G401.6 (cell line): ENCODE results near the gene ABCD4.
"Not testable (repeated sequence)": the region's sequence is repeated elsewhere in the genome, so short reads cannot be mapped to it uniquely, and the experiment has no call there.

Experiments
- FAIRE-seq: peaks from 2 replicates; lab custom pipeline; 2012; peaks lifted over from hg19 to GRCh38; lab: Jason Lieb, UNC

The ABCD4 gene

DNA sequence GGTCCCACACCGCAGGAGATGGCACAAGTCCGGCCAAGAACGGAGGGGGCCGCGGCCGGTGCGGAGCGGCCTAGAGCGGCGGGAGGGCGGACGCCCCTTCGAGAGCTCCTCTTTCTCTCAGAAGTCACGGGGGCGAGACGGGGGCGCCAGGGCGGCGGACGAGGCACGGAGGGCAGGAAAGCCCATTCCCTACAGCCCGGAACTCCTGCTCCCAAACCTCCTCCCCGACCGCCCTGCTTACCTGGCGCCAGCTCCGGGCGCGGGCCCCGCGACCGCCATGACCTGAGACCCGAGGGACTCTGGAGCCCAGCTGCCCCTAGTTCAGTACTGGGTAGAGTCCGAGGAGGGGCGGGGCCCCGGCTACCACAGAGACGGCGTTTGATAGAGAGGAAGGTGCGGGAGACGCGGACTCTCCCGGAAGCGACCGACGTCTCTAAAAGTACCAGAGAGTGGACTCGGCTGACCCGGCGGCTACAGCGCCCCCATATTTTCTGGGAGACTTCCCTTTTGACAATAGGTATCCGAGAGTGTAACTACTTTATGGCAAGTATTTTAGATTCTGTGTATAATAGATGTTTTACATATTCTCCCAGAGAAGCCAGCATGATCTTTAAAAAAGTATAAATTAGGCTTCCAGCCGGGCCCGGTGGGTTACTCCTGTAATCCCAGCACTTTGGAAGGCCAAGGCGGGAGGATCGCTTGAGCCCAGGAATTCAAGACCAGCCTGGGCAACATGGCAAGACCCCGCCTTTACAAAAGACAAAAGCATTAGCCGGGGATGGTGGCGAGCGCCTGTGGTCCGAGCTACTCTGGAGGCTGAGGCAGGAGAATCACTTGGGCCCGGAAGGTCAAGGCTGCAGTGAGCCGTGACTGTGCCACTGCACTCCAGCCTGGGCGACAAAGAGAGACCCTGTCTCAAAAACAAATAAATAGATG, at the start of gene ABCD4:
Gene ABCD4, minus strand, starts transcription at position 301 of the 936 bp plus-strand sequence. Its CDS starts 22 bp downstream, at position 279.
- FAIRE-seq, result peak; percentile 95

DNA sequence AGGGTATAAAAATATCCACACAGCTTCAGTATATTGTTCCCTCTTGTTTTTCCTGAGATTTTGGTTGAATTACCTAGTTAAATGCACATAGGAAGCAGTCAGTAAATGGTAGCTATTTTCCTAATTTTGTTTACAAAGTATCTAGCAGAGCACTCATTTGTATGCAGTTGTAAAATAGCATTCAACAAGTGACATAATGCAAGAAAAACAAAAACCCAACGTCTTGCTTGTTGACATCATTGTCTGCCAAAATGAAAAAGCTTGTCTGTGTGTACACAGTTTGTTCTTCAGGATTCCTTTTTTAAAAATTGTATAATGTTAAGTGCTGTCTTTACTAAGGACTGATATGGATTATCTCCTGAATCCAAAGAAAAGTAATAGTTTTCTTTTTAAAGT, 48.2 kb upstream of the ABCD4 start:
- no peak for FAIRE-seq

DNA sequence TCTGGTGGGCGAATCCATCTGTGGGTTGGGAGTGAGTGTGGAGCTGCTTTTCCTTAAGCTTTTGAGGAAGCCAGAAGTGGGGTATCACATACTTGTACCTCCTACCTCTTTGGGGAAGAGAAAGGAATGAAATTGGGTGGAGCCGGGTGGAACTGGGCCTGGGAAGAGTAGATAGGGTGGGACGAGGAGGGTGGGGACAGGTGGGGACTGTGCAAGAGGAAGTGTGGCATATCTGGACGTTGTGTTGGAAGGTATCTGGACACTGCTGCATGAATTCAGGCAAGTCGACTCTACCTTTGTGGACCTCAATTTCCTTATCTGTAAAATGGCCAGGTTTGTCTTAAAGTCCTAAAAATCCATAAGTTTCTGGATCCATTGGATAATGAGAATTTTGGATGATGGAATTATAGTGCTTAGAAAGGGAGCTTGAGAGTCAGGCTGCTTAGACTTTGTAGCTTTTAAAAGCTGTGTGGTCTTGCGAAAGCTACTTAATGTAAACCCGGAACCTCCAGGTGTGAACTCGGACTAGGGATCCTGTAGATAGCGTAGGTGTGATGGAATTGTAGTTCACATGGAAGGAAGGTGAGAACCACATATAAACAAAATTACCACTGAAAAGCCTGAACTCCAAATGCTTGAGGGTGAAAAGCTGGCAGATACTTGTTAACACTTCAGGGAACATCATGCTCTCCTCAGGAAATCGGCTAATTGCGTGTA, 47.6 kb upstream of the ABCD4 start:
- FAIRE-seq, result no peak

DNA sequence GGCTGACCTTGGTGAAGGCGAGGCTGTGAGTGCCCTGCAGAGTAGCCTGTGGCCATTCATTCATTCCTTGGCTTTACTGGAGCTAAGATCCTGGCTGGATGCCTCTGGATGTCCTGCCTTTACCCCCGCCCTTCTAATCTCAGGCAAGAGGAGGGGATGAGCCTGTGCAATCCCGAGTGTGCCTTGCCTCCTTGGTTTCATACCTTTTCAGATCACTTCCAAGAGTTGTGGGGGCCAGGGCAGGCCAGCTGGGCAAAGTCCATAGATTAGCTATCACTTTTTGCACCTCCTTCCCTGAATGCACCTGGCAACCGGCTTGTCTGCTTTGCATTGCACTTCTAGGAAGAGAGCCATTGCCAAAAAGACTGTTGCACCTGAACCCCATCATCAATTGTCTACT, 47.0 kb upstream of the ABCD4 start:
- no peak for FAIRE-seq

DNA sequence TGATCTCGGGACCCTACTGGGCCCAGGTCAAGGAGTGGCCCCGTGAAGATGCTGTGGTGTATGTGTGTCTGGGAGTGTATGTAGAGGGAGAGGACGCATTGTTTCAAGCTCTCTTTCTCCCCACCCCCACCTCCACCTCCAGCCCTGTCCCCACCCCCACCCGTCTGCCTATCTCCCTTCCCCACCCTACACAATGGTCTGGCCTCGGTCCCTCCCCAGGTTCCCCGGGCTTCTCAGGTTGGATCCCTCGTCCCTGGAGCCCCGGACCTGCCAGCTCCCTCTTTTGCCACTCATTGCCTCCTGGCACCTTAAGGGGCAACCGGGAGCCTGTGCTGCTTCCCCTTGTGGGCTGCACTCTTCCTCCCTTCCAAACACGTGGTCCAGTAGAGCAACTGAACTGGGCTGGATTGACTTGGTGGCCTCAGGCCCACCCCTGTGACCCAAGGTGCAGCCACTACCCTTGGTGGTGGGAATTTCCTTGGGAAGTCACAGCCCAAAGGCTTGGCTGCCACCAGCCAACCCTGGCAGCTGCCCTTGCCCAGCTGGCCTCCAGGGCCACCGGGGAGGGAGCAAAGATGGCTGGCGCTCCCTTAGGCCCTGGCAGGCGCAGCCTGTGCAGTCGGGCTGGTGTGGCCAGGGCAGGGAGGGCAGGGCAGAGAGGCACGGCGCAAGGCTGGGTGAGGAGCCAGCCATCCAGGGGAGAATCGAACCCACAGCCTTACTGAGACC, 46.2 kb upstream of the ABCD4 start:
- no peak for FAIRE-seq

DNA sequence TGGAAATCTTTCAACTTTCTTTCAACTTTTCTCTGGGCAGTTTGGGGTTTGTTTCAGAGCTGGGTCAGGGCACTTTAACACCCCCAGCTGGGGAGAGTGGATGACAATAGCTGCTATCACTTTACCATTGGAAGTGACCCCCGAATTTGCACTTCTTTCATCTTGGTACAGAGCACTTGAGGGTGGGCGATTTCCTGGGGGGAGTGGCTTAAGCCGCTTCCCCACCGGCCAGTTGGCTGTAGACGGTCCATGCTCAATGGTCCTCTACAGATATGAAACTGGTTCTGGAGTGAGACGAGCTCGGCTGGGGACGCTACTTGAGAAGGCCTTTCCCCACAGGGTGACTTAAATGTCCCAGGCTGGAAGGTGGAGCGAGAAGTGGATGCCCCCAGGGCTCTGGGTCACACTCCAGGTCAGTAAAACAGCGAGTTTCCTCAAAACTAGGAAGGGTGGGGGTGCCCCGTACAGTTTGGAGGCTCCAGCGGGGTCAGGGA, 45.6 kb upstream of the ABCD4 start, which contains the start of gene VRTN:
Gene VRTN, plus strand, starts transcription at position 231 of the 494 bp plus-strand sequence. CDS start 8,313 bp downstream, outside the sequence.
- FAIRE-seq, result no peak

DNA sequence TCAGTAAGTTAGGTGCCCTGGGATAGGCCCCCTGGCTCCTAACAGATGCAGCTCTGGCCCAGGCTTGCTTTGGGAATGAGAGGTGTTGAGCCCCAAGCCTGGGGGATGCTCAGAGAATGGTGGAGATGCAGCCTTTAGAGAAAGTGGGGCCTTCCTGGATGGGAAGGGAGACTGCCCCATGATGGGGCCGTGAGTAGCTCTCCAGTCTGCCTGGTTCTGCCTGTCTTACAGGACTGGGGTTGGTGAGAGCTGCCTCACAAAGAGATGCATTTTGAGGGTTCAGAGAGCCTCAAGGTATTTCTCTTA, 45.0 kb upstream of the ABCD4 start:
- no peak for FAIRE-seq

DNA sequence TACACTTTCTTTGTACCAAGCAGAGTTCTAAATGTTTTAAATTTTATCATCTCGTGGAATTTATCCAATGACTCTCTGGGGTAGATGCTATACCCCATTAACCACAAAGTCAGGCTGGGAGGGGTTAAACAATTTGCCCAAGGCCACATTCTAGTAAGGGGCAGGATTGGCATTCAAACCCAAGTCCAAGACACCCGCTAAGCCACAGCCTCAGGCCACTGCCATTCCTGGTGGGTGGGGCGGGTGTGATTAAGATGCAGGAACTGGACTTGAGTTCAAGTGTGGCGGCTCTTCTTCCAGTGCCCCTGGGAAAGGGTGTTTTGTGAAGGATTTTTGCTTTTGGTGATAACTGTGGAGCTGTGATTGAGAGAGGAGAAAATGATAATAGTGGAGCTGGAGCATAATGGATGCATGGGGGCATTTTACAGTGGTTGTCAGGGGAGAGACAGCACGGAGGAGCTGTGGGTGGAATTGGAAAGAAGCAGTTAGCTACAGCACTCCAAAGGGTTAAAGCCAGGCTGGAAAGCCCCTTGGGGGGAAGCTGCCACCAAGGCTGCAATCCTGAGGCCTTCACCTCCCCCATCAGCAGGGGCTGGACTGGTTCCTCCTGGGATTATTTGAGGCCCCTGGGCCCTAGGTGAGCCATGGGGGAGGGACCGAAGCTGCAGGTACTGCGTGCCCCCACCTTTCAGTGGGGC, 44.5 kb upstream of the ABCD4 start:
- no peak for FAIRE-seq

DNA sequence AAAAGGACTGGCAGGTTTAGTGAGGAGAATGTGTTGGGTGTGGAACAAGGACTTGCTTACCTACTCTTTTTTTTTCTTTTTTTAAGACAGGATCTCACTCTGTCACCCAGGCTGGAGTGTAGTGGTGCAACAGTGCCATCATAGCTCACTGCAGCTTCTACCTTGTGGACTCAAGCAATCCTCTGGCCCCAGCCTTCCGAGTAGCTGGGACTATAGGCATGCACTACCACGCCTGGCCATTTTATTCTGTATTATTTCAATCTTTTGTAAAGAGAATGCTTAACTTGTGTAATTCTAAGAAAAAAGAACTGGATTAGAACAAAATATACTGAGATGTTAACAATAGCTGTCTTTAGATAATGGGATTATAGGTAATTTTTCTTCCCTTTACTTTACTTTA, 43.6 kb upstream of the ABCD4 start:
- FAIRE-seq, result peak; percentile 75

DNA sequence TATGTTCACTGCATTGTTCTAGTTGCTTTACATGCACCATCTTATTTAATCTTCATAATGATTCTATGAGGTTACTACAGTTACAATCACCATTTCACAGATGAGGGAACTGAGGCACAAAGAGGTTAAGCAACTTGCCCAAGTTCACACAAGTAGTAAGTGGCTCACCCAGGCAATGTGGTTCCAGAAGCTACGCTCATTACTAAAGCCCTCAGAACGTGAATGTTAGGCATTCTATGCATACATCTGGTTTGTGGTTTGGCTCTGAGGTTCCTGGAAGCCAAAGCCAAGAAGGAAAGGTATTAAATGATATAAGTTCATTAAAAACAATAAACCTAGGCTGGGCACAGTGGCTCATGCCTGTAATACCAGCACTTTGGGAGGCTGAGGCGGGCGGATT, 31.2 kb upstream of the ABCD4 start:
- no peak for FAIRE-seq

DNA sequence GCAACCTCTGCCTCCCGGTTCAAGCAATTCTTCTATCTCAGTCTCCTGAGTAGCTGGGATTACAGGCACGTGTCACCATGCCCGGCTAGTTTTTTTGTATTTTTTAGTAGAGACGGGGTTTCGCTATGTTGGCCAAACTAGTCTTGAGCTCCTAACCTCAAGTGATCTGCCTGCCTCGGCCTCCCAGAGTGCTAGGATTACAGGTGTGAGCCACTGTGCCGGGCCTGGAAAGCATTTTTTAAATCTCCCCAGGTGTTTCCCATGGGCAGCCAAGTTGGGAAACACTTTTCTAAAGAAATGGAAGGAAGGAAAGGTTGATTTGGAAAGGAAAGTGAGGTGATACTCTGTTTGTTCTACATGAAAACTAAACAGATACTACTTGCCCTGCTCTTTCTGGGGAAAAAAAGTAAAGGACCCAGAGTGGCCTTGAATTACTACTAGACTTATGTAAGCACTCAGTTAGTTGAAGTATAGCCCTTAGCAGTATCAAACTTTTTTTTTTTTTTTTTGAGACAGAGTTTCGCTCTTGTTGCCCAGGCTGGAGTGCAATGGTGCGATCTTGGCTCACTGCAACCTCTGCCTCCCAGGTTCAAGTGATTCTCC, 27.3 kb upstream of the ABCD4 start:
- not testable (repeated sequence) for FAIRE-seq

DNA sequence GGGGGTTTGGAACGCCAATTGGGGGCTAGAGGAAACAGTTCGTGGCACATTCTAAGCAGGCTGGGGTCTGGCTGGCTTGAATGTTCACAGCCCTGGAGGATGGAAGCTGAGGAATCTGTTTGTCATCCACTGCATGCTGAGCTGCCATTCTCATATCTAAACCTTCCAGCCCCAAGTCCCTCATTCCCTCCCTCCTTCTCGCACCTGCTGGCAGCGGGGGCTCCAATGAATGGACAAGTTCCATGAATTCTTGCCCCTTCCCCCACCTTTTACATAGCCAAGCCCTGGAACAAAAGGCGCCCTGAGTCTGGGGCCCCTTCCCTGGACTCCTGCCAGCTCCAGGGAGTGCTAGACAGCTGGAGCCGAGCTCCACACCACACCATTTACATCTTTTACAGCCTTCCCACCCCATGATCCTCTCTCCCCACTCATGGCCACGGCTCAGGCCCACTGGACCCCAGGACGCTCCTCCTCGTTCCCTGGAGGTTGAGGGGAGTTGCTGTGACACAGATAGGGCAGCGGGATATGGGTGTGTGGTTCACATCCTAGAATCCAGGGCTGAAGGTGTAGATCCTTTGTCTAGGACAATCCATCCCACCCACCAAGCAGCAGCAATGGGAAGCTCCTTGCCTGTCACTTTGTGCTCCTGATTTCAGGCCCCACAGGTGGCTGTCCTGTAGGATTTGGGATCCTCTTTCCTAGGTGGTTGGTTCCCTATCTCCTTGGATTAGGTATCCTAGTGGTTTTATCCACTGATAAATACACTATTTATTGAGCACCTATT, 23.8 kb upstream of the ABCD4 start:
- FAIRE-seq, result no peak

DNA sequence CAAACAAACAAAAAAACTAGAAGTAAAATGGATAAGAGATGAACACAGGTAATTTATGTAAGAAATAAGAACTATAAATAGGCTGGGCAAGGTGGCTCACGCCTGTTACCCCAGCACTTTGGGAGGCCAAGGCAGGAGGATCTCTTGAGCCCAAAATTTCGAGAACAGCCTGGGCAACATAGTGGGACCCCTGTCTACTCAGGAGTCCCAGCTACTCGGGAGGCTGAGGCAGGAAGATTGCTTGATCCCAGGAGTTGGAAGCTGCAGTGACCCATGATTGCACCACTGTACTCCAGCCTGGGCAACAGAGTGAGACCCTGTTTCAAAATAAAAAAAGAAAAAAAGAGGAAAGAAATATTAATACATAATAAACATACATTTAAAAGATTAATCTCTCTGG, 22.7 kb upstream of the ABCD4 start:
- no peak for FAIRE-seq

DNA sequence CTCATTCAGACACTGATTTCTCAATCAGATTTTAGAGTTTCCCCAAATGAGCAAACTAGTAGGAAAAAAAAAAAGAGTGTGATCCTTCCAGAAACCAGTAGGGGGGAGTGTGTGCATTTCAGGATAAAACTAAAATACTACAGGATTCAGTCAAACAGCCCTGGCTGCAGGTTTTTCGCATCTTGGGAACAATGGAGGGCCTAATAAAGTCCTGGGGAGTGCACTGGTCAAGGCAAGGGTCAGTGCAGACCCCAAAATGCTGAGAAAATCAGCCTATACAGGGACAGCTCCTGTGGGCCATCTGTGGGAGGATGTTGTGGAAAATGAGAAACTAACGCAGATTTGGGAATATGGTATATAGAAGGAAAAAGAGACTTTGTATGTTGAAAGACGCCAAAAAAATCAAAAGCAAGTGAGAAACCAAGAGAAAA, 22.2 kb upstream of the ABCD4 start:
- FAIRE-seq, result peak; percentile 96

DNA sequence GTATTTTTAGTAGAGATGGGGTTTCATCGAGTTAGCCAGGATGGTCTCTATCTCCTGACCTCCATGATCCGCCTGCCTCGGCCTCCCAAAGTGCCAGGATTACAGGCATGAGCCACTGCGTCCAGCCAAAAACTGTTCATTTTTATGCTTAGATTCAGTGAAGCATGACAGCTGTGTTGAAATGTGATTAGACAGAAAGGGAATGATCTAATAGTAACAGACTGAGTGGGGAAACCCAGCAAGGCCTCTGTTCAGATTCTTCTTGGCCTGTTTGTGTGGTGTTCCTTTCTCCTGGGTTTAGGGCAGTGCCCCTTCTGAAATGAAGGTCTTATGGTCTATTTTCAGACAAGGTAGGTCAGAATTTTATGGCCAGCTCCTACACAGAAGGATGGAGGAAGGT, 11.8 kb upstream of the ABCD4 start:
- no peak for FAIRE-seq

DNA sequence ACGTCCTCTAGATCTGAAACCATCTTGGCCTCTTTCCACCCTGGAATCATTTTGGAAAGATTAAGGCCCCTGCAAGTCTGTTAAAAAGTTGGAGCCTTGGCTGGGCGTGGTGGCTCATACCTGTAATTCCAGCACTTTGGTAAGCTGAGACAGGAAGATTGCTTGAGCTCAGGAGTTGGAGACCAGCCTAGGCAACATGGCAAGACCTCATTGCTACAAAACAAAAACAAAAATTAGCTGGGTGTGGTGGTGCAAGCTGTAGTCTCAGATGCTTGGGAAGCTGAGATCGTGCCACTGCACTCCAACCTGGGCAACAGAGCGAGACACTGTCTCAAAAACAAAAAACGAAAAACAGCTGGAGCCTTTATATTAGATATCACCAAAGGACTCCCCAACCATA, 10.9 kb upstream of the ABCD4 start:
- FAIRE-seq, result no peak

DNA sequence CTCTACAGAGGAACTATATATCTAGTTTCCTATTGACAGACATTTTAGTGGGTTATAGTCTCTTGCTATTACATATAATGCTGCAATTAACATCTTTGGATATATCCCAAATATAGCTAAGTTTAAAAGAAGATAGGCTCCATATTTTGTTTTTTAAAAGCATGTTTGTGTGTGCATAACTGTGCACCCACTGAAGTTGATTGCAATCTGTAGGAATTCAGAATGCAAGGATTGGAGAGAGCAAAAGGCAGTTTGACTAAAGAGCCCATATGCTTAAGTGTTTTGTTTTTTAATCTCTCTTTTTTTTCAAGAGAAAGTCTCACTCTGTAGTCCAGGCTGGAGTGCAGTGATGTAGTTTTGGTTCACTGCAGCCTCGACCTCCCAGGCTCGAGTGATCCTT, 9.4 kb upstream of the ABCD4 start:
- no peak for FAIRE-seq

DNA sequence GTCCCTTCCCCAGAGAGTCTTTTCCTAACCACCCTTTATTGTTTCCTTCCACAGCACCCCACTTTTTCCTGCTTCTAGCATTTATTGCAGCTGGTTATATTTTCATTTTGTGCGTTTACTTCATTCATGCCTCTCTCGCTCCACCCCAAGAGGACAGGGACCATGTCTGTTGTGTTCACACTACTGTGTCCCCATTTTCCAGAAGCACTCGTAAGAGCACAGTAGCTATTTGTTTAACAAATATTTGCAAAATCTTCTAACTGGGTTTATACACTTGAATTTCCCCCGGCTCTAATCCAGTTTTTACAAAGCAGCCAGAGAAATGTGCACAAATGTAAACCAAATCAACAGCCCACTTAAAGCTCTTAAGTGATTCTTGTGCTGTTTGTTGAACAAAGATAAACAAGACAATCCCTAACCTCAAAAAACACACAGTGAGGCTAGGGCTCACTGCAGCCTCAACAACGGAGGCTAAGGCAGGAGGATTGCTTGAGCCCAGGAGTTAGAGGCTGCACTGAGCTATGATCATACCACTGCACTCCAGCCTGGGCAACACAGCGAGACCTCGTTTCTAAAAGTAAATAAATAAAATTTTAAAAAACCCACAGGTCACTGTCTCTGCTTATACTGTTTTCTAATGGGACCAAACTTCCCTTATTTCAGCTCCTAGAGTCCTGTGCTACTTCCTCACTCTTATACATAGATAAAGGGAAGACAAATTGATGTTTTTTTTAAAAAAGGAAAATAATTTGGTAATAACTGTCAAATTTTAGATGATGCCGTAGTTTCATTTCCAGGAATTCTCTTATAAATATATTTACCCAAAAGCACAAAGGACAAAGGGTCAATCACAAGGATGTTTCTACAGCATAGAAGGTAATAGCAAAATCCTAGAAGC, 6.6 kb upstream of the ABCD4 start:
- no peak for FAIRE-seq

DNA sequence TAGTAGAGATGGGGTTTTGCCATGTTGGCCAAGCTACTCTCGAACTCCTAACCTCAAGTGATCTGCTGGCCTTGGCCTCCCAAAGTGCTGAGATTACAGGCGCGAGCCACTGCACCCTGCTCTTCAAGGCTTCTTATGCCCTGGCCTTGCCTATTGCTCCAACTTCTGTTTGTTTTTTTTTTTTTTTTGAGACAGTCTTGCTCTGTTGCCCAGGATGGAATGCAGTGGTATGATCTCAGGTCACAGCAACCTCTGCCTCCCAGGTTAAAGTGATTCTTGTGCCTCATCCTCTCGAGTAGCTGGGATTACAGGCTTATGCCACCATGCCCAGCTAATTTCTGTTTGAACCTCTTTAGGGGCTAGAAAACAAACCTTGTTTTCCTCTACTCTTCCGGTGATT, 6.0 kb upstream of the ABCD4 start:
- no peak for FAIRE-seq

DNA sequence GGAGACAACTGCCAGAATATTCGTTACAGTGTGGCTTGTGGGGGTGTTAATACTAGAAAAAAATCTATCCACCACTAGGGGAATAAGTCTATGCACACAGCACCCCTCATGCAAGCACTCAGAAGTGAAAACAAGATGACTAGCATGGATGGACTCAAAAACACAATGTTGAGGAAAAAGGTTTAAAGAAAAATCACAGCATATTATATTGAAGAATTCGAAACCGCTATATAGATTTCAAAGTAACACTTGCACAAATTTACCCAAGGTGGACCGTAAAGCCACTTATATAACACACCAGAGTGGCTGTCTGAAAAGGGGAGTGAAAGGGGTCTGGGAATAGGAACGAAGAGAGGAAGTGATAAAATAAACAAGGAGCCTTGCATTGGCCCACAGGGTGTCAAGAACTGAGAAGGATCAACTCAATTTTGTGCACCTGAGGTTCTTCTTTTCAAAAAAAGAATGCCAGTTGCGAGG, 544 bp downstream of the ABCD4 start:
- no peak for FAIRE-seq
